ENCODE data around the gene MCOLN3. TPM values are rescaled to one million over a fixed set of nuclear protein-coding genes. Genes with fewer than 3 reads are reported as not detected.

MCOLN3 gene
- total and polyA plus RNA-seq, 9 of the 15 experiments (the other 6 are each of a cell fraction or from before 2014, with no cell fraction given), result 0.04 to 0.05 TPM; not detected in 7

- H3K4me3 ChIP-seq, result no peak overlapping the region
- DNase-seq (ENCODE audit: extremely low read depth in 1 of 4, low spot score in 3 of 4) (no peak), FAIRE-seq (no peak), ATAC-seq (no peak)
- 13% methylated on average over 10 of the region's 10 CpGs for WGBS (ENCODE audit: insufficient coverage, low coverage, missing lambda C conversion rate)
- no TSS peak for BruUV-seq (replicated peaks)
- no peak overlapping the region for H3K4me2 ChIP-seq (ENCODE audit: insufficient read depth, low read length)
- H2AFZ ChIP-seq (ENCODE audit: low read depth, low read length), result no peak overlapping the region
- POLR2A ChIA-PET, result no interaction called here
- no peaks in the 10 kb centered on the region for H4K20me1 ChIP-seq (replicated peaks; ENCODE audit: control insufficient read depth, insufficient read depth, low read length)
- in situ Hi-C loops (cut with MboI), result no loop called here
- peaks cover 12 to 26% of the 10 kb centered on the region in 2 experiments; a peak in 3 of 5 replicates for H3K27me3 ChIP-seq (ENCODE audit: control insufficient read depth in 2 of 2, insufficient read depth in 2 of 2, low read length in 2 of 2)
- H3K4me1 ChIP-seq (replicated peaks in 1 of 2; ENCODE audit: control insufficient read depth in 2 of 2, insufficient read depth in 2 of 2, low read length in 2 of 2), result peaks cover 0 to 13% of the 10 kb centered on the region in 2 experiments; a peak in 2 of 5 replicates
- no peak overlapping the region for H3K9ac ChIP-seq (ENCODE audit: insufficient read depth in 1 of 2, low read depth in 2 of 2, low read length in 2 of 2)
- TF ChIP-seq ZNF644 (tag; IDR thresholded peaks at IDR 0.05; ENCODE audit: low read depth), result no peak
- no peak for TF ChIP-seq ZNF699 (CRISPR knock-in tag; IDR thresholded peaks at IDR 0.05; ENCODE audit: insufficient replicate concordance)
- no peak for TF ChIP-seq ZNF79 (CRISPR knock-in tag; IDR thresholded peaks at IDR 0.05; ENCODE audit: low read depth)
- no peak for TF ChIP-seq NR4A1 (CRISPR knock-in tag; IDR thresholded peaks at IDR 0.05)
- no peak for TF ChIP-seq NR4A1 (tag; IDR thresholded peaks at IDR 0.05)
- no peak for TF ChIP-seq RCOR1 (IDR thresholded peaks at IDR 0.05; ENCODE audit: borderline replicate concordance in 1 of 2, low read depth in 2 of 2, low read length in 2 of 2)
- TF ChIP-seq ZNF444 (CRISPR knock-in tag; IDR thresholded peaks at IDR 0.05), result no peak
- no peak for TF ChIP-seq HMGXB4 (CRISPR knock-in tag; IDR thresholded peaks at IDR 0.05)
- TF ChIP-seq ZNF239 (CRISPR knock-in tag; IDR thresholded peaks at IDR 0.05), result no peak
- no peak for TF ChIP-seq EHMT2 (IDR thresholded peaks at IDR 0.05)
- no peak for TF ChIP-seq L3MBTL2 (IDR thresholded peaks at IDR 0.05)
- no peak for TF ChIP-seq ZNF253 (CRISPR knock-in tag; conservative IDR thresholded peaks at IDR 0.05)
- no peak for TF ChIP-seq ZNF24 (IDR thresholded peaks at IDR 0.05)
- no peak for TF ChIP-seq ZNF121 (CRISPR knock-in tag; conservative IDR thresholded peaks at IDR 0.05)
- TF ChIP-seq RBM39 (optimal IDR thresholded peaks at IDR 0.05; ENCODE audit: low read depth, low read length), result no peak
- no peak for TF ChIP-seq MAFK (IDR thresholded peaks at IDR 0.05; ENCODE audit: low read length)
- H3K9me3 ChIP-seq (replicated peaks; ENCODE audit: control insufficient read depth, insufficient read depth, low read depth, low read length), result no peaks in the 10 kb centered on the region
- no peaks in the 10 kb centered on the region for H3K9me1 ChIP-seq (ENCODE audit: control insufficient read depth, insufficient read depth, low read length)
- CTCF ChIA-PET (ENCODE audit: low intra/inter-chr PET ratio), result no interaction called here
- no peaks in the 10 kb centered on the region for H3K79me2 ChIP-seq (ENCODE audit: control insufficient read depth, insufficient read depth, low read length)
- no peak overlapping the region for H3K27ac ChIP-seq (ENCODE audit: extremely low read depth, low read depth, low read length)
- H3K36me3 ChIP-seq (ENCODE audit: control insufficient read depth, insufficient read depth, low read length), result no peaks in the 10 kb centered on the region
- intact Hi-C loops (cut with micrococcal nuclease), result loop anchor here (2.0 kb wide), 1 partner anchor 51 kb away; no protein-coding TSS in a partner anchor
These were observed 52.6 kb downstream of the MCOLN3 start for GRCh38 chr1:84995484-84996334.
